HT-29 (cell line): ENCODE results near the gene SEMA4F. TPM values are rescaled to one million over a fixed set of nuclear protein-coding genes. Genes with fewer than 3 reads are reported as not detected.
A peak's percentile ranks its signal among the peaks of the same experiment; 100 is the strongest.

Experiments
- DNase-seq: peaks from one replicate; pipeline ENCODE4 v3.0.0-alpha.2; 2015; ENCODE audit warnings: low spot score
- total RNA-seq: library from RNA; depleted of rRNA; stranded (reverse); fragments of >200 nt; shearing (Covaris generic); gene quantifications from 2 replicates; pipeline ENCODE4 v1.2.3, GENCODE V29; 2014; rRNA removed

Gene SEMA4F
- total RNA-seq, 1 experiment from 2014 or later = 0.76 TPM

DNA sequence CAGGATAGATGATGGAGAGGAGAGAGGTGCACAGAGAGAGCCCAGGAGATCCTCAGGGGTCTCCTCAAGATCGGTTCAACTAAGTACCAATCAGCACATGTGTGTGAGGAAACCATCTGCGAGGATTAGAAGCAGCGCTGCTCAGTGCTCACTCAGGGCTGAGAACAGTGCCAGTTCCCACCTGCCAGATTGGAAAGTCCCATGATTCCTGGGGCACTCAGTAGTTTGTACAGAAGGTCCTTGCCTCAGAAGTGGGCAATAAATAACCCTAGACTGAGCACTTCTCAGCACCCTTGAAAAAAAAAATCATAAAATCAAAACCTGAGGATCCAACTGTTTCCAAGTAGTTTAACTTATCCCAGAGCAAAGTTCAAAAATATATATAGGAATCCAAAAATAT, 53.8 kb downstream of the SEMA4F start:
- no peak for DNase-seq

- no peak for DNase-seq
These were observed 54.2 kb downstream of the SEMA4F start for GRCh38 chr2:74708296-74708695.

GRCh38 chr2:74708883-74709282, 54.8 kb downstream of the SEMA4F start:
- DNase-seq = no peak

- DNase-seq = no peak
These were observed 58.4 kb downstream of the SEMA4F start for GRCh38 chr2:74712223-74713053.

DNA sequence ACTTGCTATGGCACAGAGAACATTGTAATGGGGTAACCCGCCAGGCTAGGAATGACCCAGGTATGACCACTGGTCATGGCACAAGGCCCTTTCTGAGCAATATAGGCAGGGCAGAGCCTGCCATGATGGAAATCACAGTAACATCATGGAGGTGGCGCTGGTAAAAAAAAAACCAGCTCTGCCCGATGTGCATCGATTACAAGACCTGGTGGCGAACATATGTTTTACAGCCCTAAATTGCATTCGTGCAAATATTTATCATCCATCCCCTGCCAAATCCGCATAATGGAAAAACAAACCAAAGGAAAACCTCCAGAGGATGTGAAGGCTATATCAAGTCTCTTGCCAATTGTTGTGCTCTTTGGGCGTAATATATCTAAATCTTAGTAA, 60.6 kb downstream of the SEMA4F start:
- no peak for DNase-seq

GRCh38 chr2:74715081-74715791, 61.2 kb downstream of the SEMA4F start:
- DNase-seq = peak; percentile 88

DNA sequence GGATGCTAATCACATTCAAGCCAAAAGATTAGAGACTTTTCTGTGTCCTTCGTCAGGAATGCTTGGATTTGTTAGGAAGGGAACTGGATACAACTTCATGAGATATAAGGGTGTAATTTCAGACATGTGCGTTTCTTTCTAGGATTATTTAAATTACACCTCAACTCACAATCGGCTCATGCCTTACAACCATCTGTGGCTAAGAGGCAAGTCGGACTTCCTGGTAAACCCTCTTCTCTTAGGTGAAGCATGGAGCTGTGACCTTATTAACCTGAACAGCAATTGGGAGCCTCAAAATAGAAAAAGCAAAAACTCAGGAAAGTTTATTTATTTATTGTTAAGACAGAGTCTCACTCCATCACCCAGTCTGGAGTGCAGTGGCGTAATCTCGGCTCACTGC, 61.8 kb downstream of the SEMA4F start:
- no peak for DNase-seq

GRCh38 chr2:74719066-74719465, 65.0 kb downstream of the SEMA4F start:
- peak; percentile 23 for DNase-seq

- no peak for DNase-seq
These were observed 67.3 kb downstream of the SEMA4F start for GRCh38 chr2:74721316-74721715.

DNA sequence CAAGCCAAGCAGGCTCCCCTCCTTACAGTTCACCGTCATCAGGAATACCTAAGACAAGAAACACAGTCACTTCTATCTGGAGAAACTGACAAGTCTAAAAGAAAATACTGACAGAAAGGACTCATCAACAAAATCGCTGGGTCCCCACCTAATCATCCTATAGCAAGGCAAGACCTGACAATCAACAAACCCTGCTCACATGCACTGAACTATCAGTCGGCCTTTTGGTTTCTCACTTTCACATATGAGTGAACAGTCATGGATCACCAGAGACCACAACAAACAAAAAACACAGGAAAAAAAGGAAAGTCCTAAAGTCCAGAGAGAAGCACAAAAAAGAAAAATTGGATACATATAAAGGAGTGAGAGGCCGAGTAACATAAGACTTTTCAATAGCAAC, 70.4 kb downstream of the SEMA4F start:
- DNase-seq = no peak

- DNase-seq = no peak
These were observed 71.2 kb downstream of the SEMA4F start for GRCh38 chr2:74725287-74725686.

- DNase-seq = no peak
These were observed 74.8 kb downstream of the SEMA4F start for GRCh38 chr2:74728842-74729241.

- DNase-seq = no peak
These were observed 76.5 kb downstream of the SEMA4F start for GRCh38 chr2:74730530-74730929.

Other genes starting within 250 kb of the SEMA4F start
- 3.2 and 3.9 TPM in 2 replicates for gene C2orf81, start 232.6 kb upstream of the SEMA4F start, total RNA-seq
- gene WDR54, start 232.5 kb upstream of the SEMA4F start, total RNA-seq = 50.8 and 52.3 TPM in 2 replicates
- 115 and 128 TPM in 2 replicates for gene RTKN, start 212.3 kb upstream of the SEMA4F start, total RNA-seq
- 26.0 and 34.6 TPM in 2 replicates for gene INO80B, start 199.2 kb upstream of the SEMA4F start, total RNA-seq
- 71.2 and 76.1 TPM in 2 replicates for gene WBP1, start 195.8 kb upstream of the SEMA4F start, total RNA-seq
- 84.7 and 91.9 TPM in 2 replicates for gene MOGS, start 188.9 kb upstream of the SEMA4F start, total RNA-seq
- 39.4 and 55.2 TPM in 2 replicates for gene MRPL53, start 181.6 kb upstream of the SEMA4F start, total RNA-seq
- gene CCDC142, start 171.2 kb upstream of the SEMA4F start, total RNA-seq = 26.7 and 31.9 TPM in 2 replicates
- gene TTC31, start 171.2 kb upstream of the SEMA4F start, total RNA-seq = 12.8 and 13.4 TPM in 2 replicates
- gene LBX2, start 154.6 kb upstream of the SEMA4F start, total RNA-seq = 4.8 and 5.0 TPM in 2 replicates
- gene PCGF1, start 146.6 kb upstream of the SEMA4F start, total RNA-seq = 17.2 and 20.1 TPM in 2 replicates
- gene TLX2, start 139.8 kb upstream of the SEMA4F start, total RNA-seq = 0.08 TPM in 1 of 2 replicates, not detected in the other
- 0.47 and 1.3 TPM in 2 replicates for gene DQX1, start 128.0 kb upstream of the SEMA4F start, total RNA-seq
- 222 and 224 TPM in 2 replicates for gene AUP1, start 124.5 kb upstream of the SEMA4F start, total RNA-seq
- gene HTRA2, start 124.3 kb upstream of the SEMA4F start, total RNA-seq = 44.7 and 49.2 TPM in 2 replicates
- 0.74 and 2.2 TPM in 2 replicates for gene LOXL3, start 100.3 kb upstream of the SEMA4F start, total RNA-seq
- gene DOK1, start 99.5 kb upstream of the SEMA4F start, total RNA-seq = 17.9 and 18.3 TPM in 2 replicates
- gene M1AP, start 5.9 kb upstream of the SEMA4F start, total RNA-seq = not detected in 2 replicates
- 12.7 and 23.7 TPM in 2 replicates for gene HK2, start 179.9 kb downstream of the SEMA4F start, total RNA-seq